Erythroblast (primary cell): ENCODE measurements around the gene NPPB.

Experiments used
- GATA1 ChIP-seq: IDR thresholded peaks from 2 replicates; pipeline ENCODE4 v1.6.1; 2011; ENCODE audit warnings: low read depth, mild to moderate bottlenecking, control low read depth, low read length, moderate library complexity
- POLR2A ChIP-seq: IDR thresholded peaks from 2 replicates; pipeline ENCODE4 v1.6.1; 2011; ENCODE audit warnings: mild to moderate bottlenecking, low read length

DNA sequence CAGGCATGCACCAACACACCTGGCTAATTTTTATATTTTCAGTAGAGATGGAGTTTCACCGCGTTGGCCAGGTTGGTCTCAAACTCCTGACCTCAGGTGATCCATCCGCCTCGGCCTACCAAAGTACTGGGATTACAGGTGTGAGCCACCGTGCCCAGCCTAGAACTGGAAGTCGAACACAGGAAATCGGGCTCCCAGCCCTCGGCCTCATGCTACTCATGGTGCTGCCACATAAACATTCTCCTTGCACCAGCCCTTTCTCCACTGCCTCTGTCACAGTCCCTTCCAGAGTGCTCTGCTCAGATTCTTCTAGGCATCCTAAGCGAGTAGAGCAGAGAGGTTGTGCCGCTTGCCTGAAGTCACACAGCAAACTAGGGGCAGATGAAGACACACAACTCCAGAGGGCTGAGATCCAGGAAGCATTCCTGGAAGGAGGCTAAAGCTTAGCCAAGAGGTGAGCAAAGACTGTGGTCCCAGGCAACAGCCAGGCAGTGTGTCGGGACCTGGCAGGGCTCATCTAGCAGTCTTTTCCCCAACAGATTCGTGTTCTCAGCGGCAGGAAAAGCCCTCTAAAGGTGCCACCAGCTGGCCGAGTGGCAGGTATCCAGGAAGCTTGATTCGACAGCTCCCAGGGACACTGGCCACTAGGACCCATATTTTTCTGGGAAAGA, 29.6 kb upstream of the NPPB start:
- no peak for TF ChIP-seq POLR2A
- TF ChIP-seq GATA1, result no peak
